Measurements from ENCODE around the gene SLC15A1. TPM values are rescaled to one million over a fixed set of nuclear protein-coding genes. Genes with fewer than 3 reads are reported as not detected.

The SLC15A1 gene
- total RNA-seq, 4 donors from 2014 or later = 16.1 to 56.3 (median 44.1) TPM; not detected in 1

GRCh38 chr13:98798849-98799645 is 46.6 kb upstream of the SLC15A1 start:
- Histone ChIP-seq H3K27ac (no peak overlapping the region), H3K9me3 (no peaks in the 10 kb centered on the region), H3K27me3 (no peaks in the 10 kb centered on the region), H3K4me1 (peaks cover 0 to 7% (median 0%) of the 10 kb centered on the region in 4 donors), H3K36me3 (peaks cover 0 to 8% (median 0%) of the 10 kb centered on the region in 4 donors), H3K4me3 (no peak overlapping the region)
- TF ChIP-seq EP300 (IDR thresholded peaks at IDR 0.05; ENCODE audit: low read depth) = no peak
- no peak for TF ChIP-seq CTCF (IDR thresholded peaks at IDR 0.05)
- no peak for TF ChIP-seq POLR2A (IDR thresholded peaks at IDR 0.05)
- TF ChIP-seq POLR2AphosphoS5 (IDR thresholded peaks at IDR 0.05) = no peak
- intact Hi-C loops (cut with DNase I; ENCODE audit: low total_unique reads) (no loop called here), in situ Hi-C loops (cut with MboI; ENCODE audit: low pct_ligation_motif_present in 1 of 4, low pct_unique_long_range_greater_than_20kb in 1 of 4, low sequenced_read_pairs in 3 of 4) (no loop called here)
- no peak for DNase-seq
- 79 to 81% methylated on average over 5 of the region's 5 CpGs for WGBS, 2 donors (ENCODE audit: low coverage in 1 of 2)

- Histone ChIP-seq H3K27me3 (no peaks in the 10 kb centered on the region), H3K36me3 (peaks cover 0 to 11% (median 0%) of the 10 kb centered on the region in 4 donors), H3K4me1 (peaks cover 0 to 6% (median 1%) of the 10 kb centered on the region in 4 donors), H3K4me3 (no peak overlapping the region), H3K27ac (no peak overlapping the region), H3K9me3 (no peaks in the 10 kb centered on the region)
- intact Hi-C loops (cut with DNase I; ENCODE audit: low total_unique reads) (no loop called here), in situ Hi-C loops (cut with MboI; ENCODE audit: low pct_ligation_motif_present in 1 of 4, low pct_unique_long_range_greater_than_20kb in 1 of 4, low sequenced_read_pairs in 3 of 4) (no loop called here)
- no peak for TF ChIP-seq CTCF (IDR thresholded peaks at IDR 0.05)
- no peak for TF ChIP-seq EP300 (IDR thresholded peaks at IDR 0.05; ENCODE audit: low read depth)
- TF ChIP-seq POLR2AphosphoS5 (IDR thresholded peaks at IDR 0.05) = no peak
- no peak for TF ChIP-seq POLR2A (IDR thresholded peaks at IDR 0.05)
- 83 to 89% methylated on average over 6 of the region's 6 CpGs for WGBS, 2 donors (ENCODE audit: low coverage in 1 of 2)
- DNase-seq = no peak
Measured at GRCh38 chr13:98797456-98797855, 45.0 kb upstream of the SLC15A1 start.

GRCh38 chr13:98796798-98797197 is 44.3 kb upstream of the SLC15A1 start:
- Histone ChIP-seq H3K36me3 (peaks cover 0 to 11% (median 0%) of the 10 kb centered on the region in 4 donors), H3K27me3 (no peaks in the 10 kb centered on the region), H3K4me3 (no peak overlapping the region), H3K9me3 (no peaks in the 10 kb centered on the region), H3K4me1 (peaks cover 0 to 7% (median 3%) of the 10 kb centered on the region in 4 donors), H3K27ac (no peak overlapping the region)
- 87 to 93% methylated on average over 4 to 10 of the region's 10 CpGs for WGBS, 2 donors (ENCODE audit: low coverage in 1 of 2)
- DNase-seq = no peak
- in situ Hi-C loops (cut with MboI; ENCODE audit: low pct_ligation_motif_present in 1 of 4, low pct_unique_long_range_greater_than_20kb in 1 of 4, low sequenced_read_pairs in 3 of 4) = no loop called here
- intact Hi-C loops (cut with DNase I; ENCODE audit: low total_unique reads) = no loop called here
- no peak for TF ChIP-seq POLR2AphosphoS5 (IDR thresholded peaks at IDR 0.05)
- no peak for TF ChIP-seq CTCF (IDR thresholded peaks at IDR 0.05)
- no peak for TF ChIP-seq EP300 (IDR thresholded peaks at IDR 0.05; ENCODE audit: low read depth)
- no peak for TF ChIP-seq POLR2A (IDR thresholded peaks at IDR 0.05)

- Histone ChIP-seq H3K36me3 (peaks cover 0 to 11% (median 0%) of the 10 kb centered on the region in 4 donors), H3K27me3 (no peaks in the 10 kb centered on the region), H3K4me3 (no peak overlapping the region), H3K4me1 (peaks cover 0 to 7% (median 4%) of the 10 kb centered on the region in 4 donors), H3K9me3 (no peaks in the 10 kb centered on the region), H3K27ac (no peak overlapping the region)
- in situ Hi-C loops (cut with MboI; ENCODE audit: low pct_ligation_motif_present in 1 of 4, low pct_unique_long_range_greater_than_20kb in 1 of 4, low sequenced_read_pairs in 3 of 4) (no loop called here), intact Hi-C loops (cut with DNase I; ENCODE audit: low total_unique reads) (no loop called here)
- WGBS, 2 donors (ENCODE audit: low coverage in 1 of 2) = 86 to 96% methylated on average over 5 of the region's 5 CpGs
- TF ChIP-seq EP300 (IDR thresholded peaks at IDR 0.05; ENCODE audit: low read depth) (no peak), CTCF (IDR thresholded peaks at IDR 0.05) (no peak), POLR2A (IDR thresholded peaks at IDR 0.05) (no peak), POLR2AphosphoS5 (IDR thresholded peaks at IDR 0.05) (no peak)
- no peak for DNase-seq
Measured at GRCh38 chr13:98796191-98796590, 43.7 kb upstream of the SLC15A1 start.

Data from transverse colon (tissue), 4 donors.